RWPE2 (cell line): Measurements from ENCODE around the gene TMCC3.

Experiments
- ATAC-seq: fragments of 200-7000 bp; cut with Tn5 transposase; 3 replicates; pipeline ENCODE4 v1.9.1; 2021; ENCODE audit warnings: low read depth
- DNase-seq: peaks from one replicate; pipeline ENCODE4 v3.0.0-alpha.2; 2020; ENCODE audit warnings: low spot score
- H3K27ac ChIP-seq: fragments of 450-650 bp; 2 replicates; pipeline ENCODE4 v1.5.1; 2017; ENCODE audit warnings: mild to moderate bottlenecking; ENCODE audit not compliant: poor library complexity, severe bottlenecking
- H3K27me3 ChIP-seq: fragments of 250-450 bp; sonication (Bioruptor Pico); 2 replicates; pipeline ENCODE4 v1.5.1; 2021; ENCODE audit warnings: mild to moderate bottlenecking, moderate library complexity; ENCODE audit not compliant: insufficient read depth, poor library complexity, severe bottlenecking
- H3K36me3 ChIP-seq: fragments of 250-450 bp; sonication (Bioruptor Pico); 2 replicates; pipeline ENCODE4 v1.5.1; 2020; ENCODE audit warnings: low read depth, mild to moderate bottlenecking, moderate library complexity
- H3K4me1 ChIP-seq: fragments of 250-450 bp; sonication (Bioruptor Pico); 2 replicates; pipeline ENCODE4 v1.5.1; 2021; ENCODE audit warnings: mild to moderate bottlenecking, moderate library complexity; ENCODE audit not compliant: insufficient read depth, poor library complexity, severe bottlenecking
- H3K4me3 ChIP-seq: fragments of 250-450 bp; sonication (Bioruptor Pico); 2 replicates; pipeline ENCODE4 v1.5.1; 2021; ENCODE audit warnings: mild to moderate bottlenecking, moderate library complexity; ENCODE audit not compliant: severe bottlenecking
- H3K9me3 ChIP-seq: fragments of 250-450 bp; sonication (Bioruptor Pico); 2 replicates; pipeline ENCODE4 v1.5.1; 2021; ENCODE audit warnings: mild to moderate bottlenecking, moderate library complexity; ENCODE audit not compliant: severe bottlenecking
- CTCF ChIP-seq: fragments of 450-650 bp; IDR thresholded peaks from one replicate; pipeline ENCODE4 v1.5.1; 2017; ENCODE audit warnings: mild to moderate bottlenecking, moderate library complexity; ENCODE audit not compliant: poor library complexity, severe bottlenecking

The TMCC3 gene

GRCh38 chr12:94674835-94675234 lies 24.5 kb upstream of the TMCC3 start:
- no peak for TF ChIP-seq CTCF
- H3K27ac ChIP-seq: no peak overlapping the region
- H3K4me3 ChIP-seq: no peak overlapping the region
- no peaks in the 10 kb centered on the region for H3K36me3 ChIP-seq
- no peaks in the 10 kb centered on the region for H3K9me3 ChIP-seq
- H3K4me1 ChIP-seq: no peaks in the 10 kb centered on the region
- DNase-seq (no peak), ATAC-seq (no peak)
- no peaks in the 10 kb centered on the region for H3K27me3 ChIP-seq

GRCh38 chr12:94674051-94674451 lies 23.7 kb upstream of the TMCC3 start:
- TF ChIP-seq CTCF: no peak
- Histone ChIP-seq H3K9me3 (no peaks in the 10 kb centered on the region), H3K27ac (no peak overlapping the region), H3K27me3 (no peaks in the 10 kb centered on the region), H3K4me3 (no peak overlapping the region), H3K4me1 (no peaks in the 10 kb centered on the region), H3K36me3 (no peaks in the 10 kb centered on the region)
- ATAC-seq (no peak), DNase-seq (no peak)

- DNase-seq: no peak
- no peak for TF ChIP-seq CTCF
- Histone ChIP-seq H3K36me3 (no peaks in the 10 kb centered on the region), H3K27ac (no peak overlapping the region), H3K4me3 (no peak overlapping the region), H3K4me1 (no peaks in the 10 kb centered on the region), H3K9me3 (no peaks in the 10 kb centered on the region), H3K27me3 (no peaks in the 10 kb centered on the region)
- ATAC-seq: no peak
These were observed 23.1 kb upstream of the TMCC3 start for GRCh38 chr12:94673496-94673895.

GRCh38 chr12:94671917-94672316 lies 21.6 kb upstream of the TMCC3 start:
- H3K36me3 ChIP-seq: no peaks in the 10 kb centered on the region
- DNase-seq (no peak), ATAC-seq (no peak)
- H3K27ac ChIP-seq: no peak overlapping the region
- H3K4me3 ChIP-seq: no peak overlapping the region
- no peaks in the 10 kb centered on the region for H3K27me3 ChIP-seq
- no peaks in the 10 kb centered on the region for H3K9me3 ChIP-seq
- TF ChIP-seq CTCF: no peak
- H3K4me1 ChIP-seq: no peaks in the 10 kb centered on the region

- H3K4me1 ChIP-seq: no peaks in the 10 kb centered on the region
- no peaks in the 10 kb centered on the region for H3K36me3 ChIP-seq
- H3K4me3 ChIP-seq: no peak overlapping the region
- DNase-seq (no peak), ATAC-seq (no peak)
- H3K27ac ChIP-seq: no peak overlapping the region
- H3K9me3 ChIP-seq: no peaks in the 10 kb centered on the region
- TF ChIP-seq CTCF: no peak
- H3K27me3 ChIP-seq: no peaks in the 10 kb centered on the region
These were observed 20.5 kb upstream of the TMCC3 start for GRCh38 chr12:94670898-94671297.
